MCF 10A (cell line): ENCODE data around the gene FGF19. TPM values are rescaled to one million over a fixed set of nuclear protein-coding genes. Genes with fewer than 3 reads are reported as not detected.
A peak's percentile ranks its signal among the peaks of the same experiment; 100 is the strongest.
"Not testable (repeated sequence)": the region's sequence is repeated elsewhere in the genome, so short reads cannot be mapped to it uniquely, and the experiment has no call there.

ENCODE experiments used
- BruUV-seq: library from RNA; stranded (reverse); fragments of 400-500 nt; replicated peaks from 2 replicates; lab custom pipeline; 2021; lab: Mats Ljungman, UMichigan
- CTCF ChIA-PET: fragments of 300-600 bp; sonication (Branson Sonifier 250); formaldehyde crosslinking; extraction: SDS; loops from one replicate; lab custom pipeline; 2021; ENCODE audit warnings: antibody characterized with exemption, inconsistent platforms; lab: Yijun Ruan, JAX
- POLR2A ChIA-PET: fragments of 300-600, 350-650 bp; sonication (Branson Sonifier 250); formaldehyde crosslinking; extraction: SDS; loops from one replicate; lab custom pipeline; 2020; ENCODE audit warnings: antibody characterized with exemption, inconsistent platforms; lab: Yijun Ruan, JAX
- DNase-seq: peaks from one replicate; pipeline ENCODE4 v3.0.0-alpha.2; 2018; ENCODE audit not compliant: unreplicated experiment
- H3K27ac Mint-ChIP-seq: one replicate; pipeline ENCODE4 v1.8.0; 2022; ENCODE audit warnings: mild to moderate bottlenecking, low read depth, mixed read lengths; ENCODE audit not compliant: unreplicated experiment
- H3K27me3 Mint-ChIP-seq: one replicate; pipeline ENCODE4 v1.8.0; 2022; ENCODE audit warnings: mixed read lengths; ENCODE audit not compliant: insufficient read depth, unreplicated experiment
- H3K36me3 Mint-ChIP-seq: one replicate; pipeline ENCODE4 v1.8.0; 2022; ENCODE audit warnings: mild to moderate bottlenecking, moderate library complexity, mixed read lengths; ENCODE audit not compliant: insufficient read depth, unreplicated experiment
- H3K4me1 Mint-ChIP-seq: one replicate; pipeline ENCODE4 v1.8.0; 2022; ENCODE audit warnings: mixed read lengths; ENCODE audit not compliant: insufficient read depth, unreplicated experiment
- H3K4me3 Mint-ChIP-seq: one replicate; pipeline ENCODE4 v1.8.0; 2022; ENCODE audit warnings: mild to moderate bottlenecking, moderate library complexity, mixed read lengths; ENCODE audit not compliant: unreplicated experiment
- H3K9me3 Mint-ChIP-seq: one replicate; pipeline ENCODE4 v1.8.0; 2022; ENCODE audit warnings: mixed read lengths; ENCODE audit not compliant: unreplicated experiment
- intact Hi-C: fragments of 100-400 bp; cut with micrococcal nuclease; formaldehyde crosslinking; loops from 2 replicates; pipeline ENCODE4 v1.14.1; 2022
- total RNA-seq: library from RNA; stranded (reverse); gene quantifications from 2 replicates; pipeline ENCODE4 v1.2.3, GENCODE V29; 2022
- TF ChIP-seq, protein P1 (sequence below): fragments of 200-600 bp; IDR thresholded peaks from one replicate; pipeline ENCODE4 v1.8.0; 2022; ENCODE audit warnings: antibody characterized with exemption, mild to moderate bottlenecking; ENCODE audit not compliant: unreplicated experiment

Gene FGF19
- total RNA-seq, 1 experiment from 2014 or later = not detected

DNA sequence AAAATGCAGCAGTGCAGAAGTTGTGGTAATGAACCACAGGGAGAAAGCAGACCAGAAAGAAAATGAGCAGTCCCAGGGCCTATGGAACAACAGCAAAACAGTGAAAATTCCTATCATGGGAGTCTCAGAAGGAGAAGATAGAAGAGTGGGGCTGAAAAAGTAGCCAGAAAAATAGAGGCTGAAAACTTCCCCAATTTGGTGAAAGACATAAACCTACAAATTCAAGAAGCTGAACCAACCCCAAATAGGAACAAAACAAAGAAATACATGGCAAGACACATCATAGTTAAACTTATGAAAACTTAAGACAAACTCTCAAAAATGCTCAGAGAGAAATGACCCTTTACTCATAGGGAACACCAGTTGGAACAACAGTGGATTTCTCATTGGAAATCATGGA is 11.4 kb downstream of the FGF19 start:
- H3K27me3 Mint-ChIP-seq = no peaks in the 10 kb centered on the region
- TF ChIP-seq, protein P1, sequence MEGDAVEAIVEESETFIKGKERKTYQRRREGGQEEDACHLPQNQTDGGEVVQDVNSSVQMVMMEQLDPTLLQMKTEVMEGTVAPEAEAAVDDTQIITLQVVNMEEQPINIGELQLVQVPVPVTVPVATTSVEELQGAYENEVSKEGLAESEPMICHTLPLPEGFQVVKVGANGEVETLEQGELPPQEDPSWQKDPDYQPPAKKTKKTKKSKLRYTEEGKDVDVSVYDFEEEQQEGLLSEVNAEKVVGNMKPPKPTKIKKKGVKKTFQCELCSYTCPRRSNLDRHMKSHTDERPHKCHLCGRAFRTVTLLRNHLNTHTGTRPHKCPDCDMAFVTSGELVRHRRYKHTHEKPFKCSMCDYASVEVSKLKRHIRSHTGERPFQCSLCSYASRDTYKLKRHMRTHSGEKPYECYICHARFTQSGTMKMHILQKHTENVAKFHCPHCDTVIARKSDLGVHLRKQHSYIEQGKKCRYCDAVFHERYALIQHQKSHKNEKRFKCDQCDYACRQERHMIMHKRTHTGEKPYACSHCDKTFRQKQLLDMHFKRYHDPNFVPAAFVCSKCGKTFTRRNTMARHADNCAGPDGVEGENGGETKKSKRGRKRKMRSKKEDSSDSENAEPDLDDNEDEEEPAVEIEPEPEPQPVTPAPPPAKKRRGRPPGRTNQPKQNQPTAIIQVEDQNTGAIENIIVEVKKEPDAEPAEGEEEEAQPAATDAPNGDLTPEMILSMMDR = no peak
- intact Hi-C loops = no loop called here
- no peak overlapping the region for H3K27ac Mint-ChIP-seq
- H3K36me3 Mint-ChIP-seq = no peaks in the 10 kb centered on the region
- BruUV-seq = no TSS peak
- peaks cover 11% of the 10 kb centered on the region for H3K9me3 Mint-ChIP-seq
- ChIA-PET POLR2A (no interaction called here), CTCF (interaction anchor here (0.6 kb wide), 1 partner anchor 504 kb away, joined by 3 read pairs; no protein-coding TSS in a partner anchor)
- no peak for DNase-seq
- no peak overlapping the region for H3K4me3 Mint-ChIP-seq
- peaks cover 7% of the 10 kb centered on the region for H3K4me1 Mint-ChIP-seq

DNA sequence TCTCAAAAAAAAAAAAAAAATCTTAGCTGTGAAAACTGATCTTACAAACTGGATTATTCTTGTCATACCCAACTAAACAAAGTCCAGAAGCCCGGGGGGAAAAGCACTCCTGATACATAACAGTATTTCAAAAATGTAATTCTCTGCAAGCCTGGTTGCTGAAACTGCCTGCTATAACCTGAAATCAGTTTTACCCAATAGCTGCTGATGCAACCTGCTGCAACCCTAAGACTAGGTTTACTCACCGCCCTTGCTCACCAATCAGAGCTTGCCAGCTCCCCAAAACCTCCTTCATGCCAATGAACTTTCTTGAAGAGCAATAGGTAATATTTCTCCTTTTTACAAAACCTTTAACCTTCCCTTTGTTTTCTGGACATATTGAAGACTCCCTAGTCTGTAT is 12.4 kb downstream of the FGF19 start:
- peaks cover 11% of the 10 kb centered on the region for H3K9me3 Mint-ChIP-seq
- no TSS peak for BruUV-seq
- DNase-seq = peak; percentile 72
- TF ChIP-seq, protein P1 = no peak
- ChIA-PET POLR2A (interaction anchor here (0.8 kb wide), 1 partner anchor 524 kb away, joined by 4 read pairs; no protein-coding TSS in a partner anchor), CTCF (interaction anchor here (0.7 to 2.0 kb wide), 2 partner anchors 21 to 303 kb away, joined by 3 to 6 read pairs; no protein-coding TSS in a partner anchor)
- peaks cover 7% of the 10 kb centered on the region for H3K4me1 Mint-ChIP-seq
- no peak overlapping the region for H3K27ac Mint-ChIP-seq
- H3K36me3 Mint-ChIP-seq = no peaks in the 10 kb centered on the region
- no peaks in the 10 kb centered on the region for H3K27me3 Mint-ChIP-seq
- intact Hi-C loops = no loop called here
- H3K4me3 Mint-ChIP-seq = no peak overlapping the region

DNA sequence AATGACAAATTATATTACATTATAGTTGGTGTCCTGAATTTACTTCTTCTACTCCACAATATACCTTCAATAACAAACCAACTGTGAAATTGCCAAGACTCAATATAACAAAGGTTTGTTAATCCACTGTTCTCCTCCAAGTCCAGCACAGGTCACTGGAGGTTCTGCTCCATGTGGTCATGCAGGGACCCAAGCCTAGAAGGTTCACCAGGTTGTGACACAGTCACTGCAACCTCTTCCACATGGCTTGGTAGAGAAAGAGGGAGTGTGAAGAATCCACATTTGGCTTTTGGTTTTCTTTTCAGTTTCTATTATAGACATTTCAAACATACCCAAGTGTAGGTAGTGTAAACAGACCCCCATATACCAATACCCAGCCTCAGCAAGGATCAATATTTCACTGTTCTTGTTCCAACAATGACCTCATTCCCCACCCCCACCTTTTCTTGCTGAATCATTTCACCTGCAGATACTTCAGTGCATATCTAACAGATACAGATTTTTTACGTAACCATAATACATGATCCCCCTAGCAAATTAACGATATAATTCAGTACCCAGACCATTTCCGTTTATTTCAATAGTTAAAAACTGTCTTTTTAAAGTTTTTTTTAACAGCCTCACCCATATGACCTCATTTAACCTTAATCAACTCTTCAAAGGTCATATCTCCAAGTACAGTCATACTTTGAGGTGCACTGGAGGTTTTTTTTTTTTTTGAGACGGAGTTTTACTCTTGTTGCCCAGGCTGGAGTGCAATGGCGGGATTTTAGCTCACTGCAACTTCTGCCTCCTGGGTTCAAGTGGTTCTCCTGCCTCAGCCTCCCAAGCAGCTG is 14.1 kb downstream of the FGF19 start:
- ChIA-PET CTCF (interaction anchor here (0.6 to 2.0 kb wide), 2 partner anchors 19 to 228 kb away, joined by 6 read pairs; no protein-coding TSS in a partner anchor), POLR2A (interaction anchor here (0.6 kb wide), 1 partner anchor 370 kb away, joined by 3 read pairs; no protein-coding TSS in a partner anchor)
- BruUV-seq = no TSS peak
- no peak overlapping the region for H3K4me3 Mint-ChIP-seq
- H3K36me3 Mint-ChIP-seq = no peaks in the 10 kb centered on the region
- intact Hi-C loops = loop anchor here (5.0 to 10.0 kb wide), 3 partner anchors 113 to 225 kb away; no protein-coding TSS in a partner anchor
- DNase-seq = no peak
- TF ChIP-seq, protein P1 = no peak
- H3K27ac Mint-ChIP-seq = no peak overlapping the region
- peaks cover 7% of the 10 kb centered on the region for H3K4me1 Mint-ChIP-seq
- no peaks in the 10 kb centered on the region for H3K27me3 Mint-ChIP-seq
- H3K9me3 Mint-ChIP-seq = peaks cover 11% of the 10 kb centered on the region

DNA sequence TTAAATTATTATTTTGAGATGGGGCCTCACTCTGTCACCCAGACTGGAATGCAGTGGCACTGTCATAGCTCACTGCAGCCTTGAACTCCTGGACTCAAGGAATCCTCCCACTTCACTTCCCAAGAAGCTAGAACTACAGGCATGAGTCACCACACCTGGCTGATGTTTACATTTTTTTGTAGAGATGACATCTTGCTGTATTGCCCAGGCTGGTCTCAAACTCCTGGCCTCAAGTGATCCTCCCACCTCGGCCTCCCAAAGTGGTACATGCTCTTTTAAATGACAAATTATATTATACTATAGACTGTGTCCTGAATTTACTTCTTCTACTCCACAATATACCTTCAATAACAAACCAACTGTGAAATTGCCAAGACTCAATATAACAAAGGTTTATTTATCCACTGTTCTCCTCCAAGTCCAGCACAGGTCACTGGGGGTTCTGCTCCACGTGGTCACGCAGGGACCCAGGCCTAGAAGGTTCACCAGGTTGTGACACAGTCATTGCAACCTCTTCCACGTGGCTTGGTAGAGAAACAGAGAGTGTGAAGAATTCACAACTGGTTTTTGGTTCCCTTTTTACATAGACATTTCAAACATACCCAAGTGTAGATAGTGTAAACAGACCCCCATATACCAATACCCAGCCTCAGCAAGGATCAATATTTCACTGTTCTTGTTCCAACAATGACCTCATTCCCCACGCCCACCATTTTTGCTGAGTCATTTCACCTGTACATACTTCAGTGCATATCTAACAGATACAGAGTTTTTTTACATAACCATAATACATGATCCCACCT is 15.7 kb downstream of the FGF19 start:
- intact Hi-C loops = loop anchor here (5.0 to 10.0 kb wide), 3 partner anchors 114 to 227 kb away; no protein-coding TSS in a partner anchor

More for the DNA sequence above, 15.7 kb downstream of the FGF19 start:
- H3K4me3 Mint-ChIP-seq, H3K4me1 Mint-ChIP-seq, BruUV-seq, H3K27ac Mint-ChIP-seq, H3K36me3 Mint-ChIP-seq, H3K27me3 Mint-ChIP-seq, POLR2A ChIA-PET: not testable (repeated sequence)
- H3K9me3 Mint-ChIP-seq = peaks cover 11% of the 10 kb centered on the region
- CTCF ChIA-PET = interaction anchor here (0.7 to 0.8 kb wide), 2 partner anchors 133 to 199 kb away, joined by 3 to 4 read pairs; no protein-coding TSS in a partner anchor
- DNase-seq = peak; percentile 14
